Urinary bladder (tissue), 4 donors: ENCODE data around the gene SPAG17. TPM values are rescaled to one million over a fixed set of nuclear protein-coding genes. Genes with fewer than 3 reads are reported as not detected.

Source experiments
- DNase-seq: peaks from one replicate; pipeline ENCODE4 v3.0.0-alpha.2; 2015; ENCODE audit errors: extremely low spot score
- H3K27ac ChIP-seq: one replicate; pipeline ENCODE4 v1.5.1; 2013; ENCODE audit warnings: low read depth, mild to moderate bottlenecking, moderate library complexity
- H3K36me3 ChIP-seq: one replicate; pipeline ENCODE4 v1.6.1; 2013; ENCODE audit warnings: mild to moderate bottlenecking, moderate library complexity; ENCODE audit not compliant: insufficient read depth
- H3K4me1 ChIP-seq: one replicate; pipeline ENCODE4 v1.6.1; 2013; ENCODE audit warnings: mild to moderate bottlenecking, moderate library complexity; ENCODE audit not compliant: insufficient read depth
- H3K4me3 ChIP-seq: one replicate; pipeline ENCODE4 v1.5.1; 2013; ENCODE audit warnings: low read depth, low read length
- WGBS: extraction: QIAGEN DNeasy Blood & Tissue Kit; methylation state at CpG from one replicate; pipeline ENCODE4 v1.1.7; 2013; 5-methylcytosine and 5-hydroxymethylcytosine counted together
- polyA plus RNA-seq: library from polyadenylated mRNA; stranded (reverse); fragments of 200-250 nt; gene quantifications from one replicate; pipeline ENCODE4 v1.2.3, GENCODE V29; 2013
- total RNA-seq: library from RNA; depleted of rRNA; stranded (reverse); fragments of >200 nt; gene quantifications from one replicate; pipeline ENCODE4 v1.2.3, GENCODE V29; 2014
- donor health status: healthy with polysubstance abuse.
- donor health status: healthy.

SPAG17 gene
- total and polyA plus RNA-seq, 2 donors: 0.51 to 4.2 TPM

- no peaks in the 10 kb centered on the region for H3K36me3 ChIP-seq
- WGBS: 67% methylated on average over 9 of the region's 9 CpGs
- no peak overlapping the region for H3K4me3 ChIP-seq
- no peak overlapping the region for H3K27ac ChIP-seq
- H3K4me1 ChIP-seq: no peaks in the 10 kb centered on the region
- DNase-seq: no peak
Observed at GRCh38 chr1:118101515-118101844, 83.5 kb downstream of the SPAG17 start.

GRCh38 chr1:118100686-118101514 is 84.1 kb downstream of the SPAG17 start:
- H3K4me3 ChIP-seq: no peak overlapping the region
- H3K36me3 ChIP-seq: no peaks in the 10 kb centered on the region
- H3K4me1 ChIP-seq: no peaks in the 10 kb centered on the region
- no peak overlapping the region for H3K27ac ChIP-seq
- DNase-seq: no peak

- WGBS: 82% methylated on average over 5 of the region's 5 CpGs
- no peak for DNase-seq
- Histone ChIP-seq H3K4me1 (no peaks in the 10 kb centered on the region), H3K36me3 (no peaks in the 10 kb centered on the region), H3K27ac (no peak overlapping the region), H3K4me3 (no peak overlapping the region)
Observed at GRCh38 chr1:118099686-118100085, 85.3 kb downstream of the SPAG17 start.

GRCh38 chr1:118097622-118098348 is 87.2 kb downstream of the SPAG17 start:
- DNase-seq: no peak
- Histone ChIP-seq H3K36me3 (no peaks in the 10 kb centered on the region), H3K4me1 (no peaks in the 10 kb centered on the region), H3K4me3 (no peak overlapping the region), H3K27ac (no peak overlapping the region)
- 38% methylated on average over 3 of the region's 3 CpGs for WGBS

- no peak overlapping the region for H3K27ac ChIP-seq
- no peak for DNase-seq
- H3K4me1 ChIP-seq: no peaks in the 10 kb centered on the region
- no peaks in the 10 kb centered on the region for H3K36me3 ChIP-seq
- no peak overlapping the region for H3K4me3 ChIP-seq
Observed at GRCh38 chr1:118093017-118093416, 92.0 kb downstream of the SPAG17 start.

GRCh38 chr1:118090130-118090529 is 94.9 kb downstream of the SPAG17 start:
- Histone ChIP-seq H3K4me3 (no peak overlapping the region), H3K4me1 (no peaks in the 10 kb centered on the region), H3K36me3 (no peaks in the 10 kb centered on the region), H3K27ac (no peak overlapping the region)
- WGBS: 90% methylated on average over 2 of the region's 2 CpGs
- no peak for DNase-seq

GRCh38 chr1:118085365-118085764 is 99.7 kb downstream of the SPAG17 start:
- no peak overlapping the region for H3K4me3 ChIP-seq
- DNase-seq: no peak
- 96% methylated on average over 12 of the region's 12 CpGs for WGBS
- no peak overlapping the region for H3K27ac ChIP-seq
- H3K4me1 ChIP-seq: no peaks in the 10 kb centered on the region
- no peaks in the 10 kb centered on the region for H3K36me3 ChIP-seq

- H3K4me1 ChIP-seq: no peaks in the 10 kb centered on the region
- H3K27ac ChIP-seq: no peak overlapping the region
- no peak for DNase-seq
- 86% methylated on average over 2 of the region's 2 CpGs for WGBS
- no peaks in the 10 kb centered on the region for H3K36me3 ChIP-seq
- H3K4me3 ChIP-seq: no peak overlapping the region
Observed at GRCh38 chr1:118084400-118084799, 100.6 kb downstream of the SPAG17 start.

- Histone ChIP-seq H3K27ac (no peak overlapping the region), H3K36me3 (no peaks in the 10 kb centered on the region), H3K4me1 (no peaks in the 10 kb centered on the region), H3K4me3 (no peak overlapping the region)
- DNase-seq: no peak
- 94% methylated on average over 5 of the region's 5 CpGs for WGBS
Observed at GRCh38 chr1:118082984-118083383, 102.0 kb downstream of the SPAG17 start.

- H3K4me3 ChIP-seq: no peak overlapping the region
- no peaks in the 10 kb centered on the region for H3K36me3 ChIP-seq
- no peak overlapping the region for H3K27ac ChIP-seq
- DNase-seq: no peak
- WGBS: 48% methylated on average over 3 of the region's 3 CpGs
- H3K4me1 ChIP-seq: no peaks in the 10 kb centered on the region
Observed at GRCh38 chr1:118081387-118081786, 103.6 kb downstream of the SPAG17 start.

GRCh38 chr1:118077331-118078045 is 107.5 kb downstream of the SPAG17 start:
- H3K4me3 ChIP-seq: no peak overlapping the region
- no peak overlapping the region for H3K27ac ChIP-seq
- H3K4me1 ChIP-seq: no peaks in the 10 kb centered on the region
- WGBS: 76% methylated on average over 2 of the region's 2 CpGs
- DNase-seq: no peak
- no peaks in the 10 kb centered on the region for H3K36me3 ChIP-seq

- Histone ChIP-seq H3K4me1 (no peaks in the 10 kb centered on the region), H3K4me3 (no peak overlapping the region), H3K27ac (no peak overlapping the region), H3K36me3 (no peaks in the 10 kb centered on the region)
- WGBS: 82% methylated on average over 3 of the region's 3 CpGs
- no peak for DNase-seq
Observed at GRCh38 chr1:118075116-118075515, 109.9 kb downstream of the SPAG17 start.

- Histone ChIP-seq H3K4me1 (no peaks in the 10 kb centered on the region), H3K36me3 (no peaks in the 10 kb centered on the region), H3K4me3 (no peak overlapping the region), H3K27ac (no peak overlapping the region)
- 33% methylated on average over 9 of the region's 9 CpGs for WGBS
- DNase-seq: no peak
Observed at GRCh38 chr1:118073648-118074435, 111.2 kb downstream of the SPAG17 start.
